22Rv1 (cell line): ENCODE measurements around the gene COL23A1.
"Not testable (repeated sequence)": the region's sequence is repeated elsewhere in the genome, so short reads cannot be mapped to it uniquely, and the experiment has no call there.

ENCODE experiments used
- H3K27ac ChIP-seq: fragments of 450-650 bp; 2 replicates; pipeline ENCODE4 v1.5.1; 2017
- ZFX ChIP-seq: fragments of 450-650 bp; IDR thresholded peaks from 2 replicates; pipeline ENCODE4 v1.6.1; 2017; ENCODE audit warnings: antibody characterized with exemption, borderline replicate concordance
- TF ChIP-seq, protein P1 (sequence below): fragments of 450-650 bp; IDR thresholded peaks from 2 replicates; pipeline ENCODE4 v1.5.1; 2017; ENCODE audit warnings: mild to moderate bottlenecking

Gene COL23A1

DNA sequence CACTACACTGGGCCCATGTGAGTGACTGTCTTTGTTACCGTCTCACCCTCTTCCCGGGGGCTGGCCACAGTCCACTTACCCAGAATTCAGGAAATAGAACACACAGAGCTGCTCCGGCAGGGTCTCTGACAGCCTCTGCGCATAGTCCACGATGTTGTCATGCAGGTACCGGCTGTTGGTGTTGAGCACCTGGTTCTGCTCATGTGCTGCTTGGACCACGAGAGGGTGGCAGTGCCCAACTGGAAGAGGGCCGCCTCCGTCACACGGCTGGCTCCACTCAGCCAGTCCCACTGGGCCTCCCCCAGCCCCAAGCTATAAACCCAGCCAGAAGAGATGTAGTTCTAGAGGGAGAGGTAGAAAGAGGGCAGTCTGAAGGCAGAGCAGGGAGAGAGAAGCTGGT, 360.3 kb downstream of the COL23A1 start:
- H3K27ac ChIP-seq, result no peak overlapping the region
- TF ChIP-seq, protein P1, sequence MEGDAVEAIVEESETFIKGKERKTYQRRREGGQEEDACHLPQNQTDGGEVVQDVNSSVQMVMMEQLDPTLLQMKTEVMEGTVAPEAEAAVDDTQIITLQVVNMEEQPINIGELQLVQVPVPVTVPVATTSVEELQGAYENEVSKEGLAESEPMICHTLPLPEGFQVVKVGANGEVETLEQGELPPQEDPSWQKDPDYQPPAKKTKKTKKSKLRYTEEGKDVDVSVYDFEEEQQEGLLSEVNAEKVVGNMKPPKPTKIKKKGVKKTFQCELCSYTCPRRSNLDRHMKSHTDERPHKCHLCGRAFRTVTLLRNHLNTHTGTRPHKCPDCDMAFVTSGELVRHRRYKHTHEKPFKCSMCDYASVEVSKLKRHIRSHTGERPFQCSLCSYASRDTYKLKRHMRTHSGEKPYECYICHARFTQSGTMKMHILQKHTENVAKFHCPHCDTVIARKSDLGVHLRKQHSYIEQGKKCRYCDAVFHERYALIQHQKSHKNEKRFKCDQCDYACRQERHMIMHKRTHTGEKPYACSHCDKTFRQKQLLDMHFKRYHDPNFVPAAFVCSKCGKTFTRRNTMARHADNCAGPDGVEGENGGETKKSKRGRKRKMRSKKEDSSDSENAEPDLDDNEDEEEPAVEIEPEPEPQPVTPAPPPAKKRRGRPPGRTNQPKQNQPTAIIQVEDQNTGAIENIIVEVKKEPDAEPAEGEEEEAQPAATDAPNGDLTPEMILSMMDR, result no peak
- TF ChIP-seq ZFX, result no peak

DNA sequence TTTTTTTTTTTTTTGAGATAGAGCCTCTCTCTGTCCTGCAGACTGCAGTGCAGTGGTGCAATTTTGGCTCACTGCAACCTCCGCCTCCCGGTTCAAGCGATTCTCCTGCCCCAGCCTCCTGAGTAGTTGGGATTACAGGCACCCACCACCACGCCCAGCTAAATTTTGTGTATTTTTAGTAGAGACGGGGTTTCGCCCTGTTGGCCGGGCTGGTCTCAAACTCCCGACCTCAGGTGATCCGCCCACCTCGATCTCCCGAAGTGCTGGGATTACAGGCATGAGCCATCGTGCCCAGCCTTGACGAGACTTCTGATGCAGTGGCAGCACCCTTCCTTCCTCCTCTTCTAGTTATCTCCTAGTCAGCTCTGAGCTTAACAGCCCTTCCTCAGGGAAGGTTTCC, 361.1 kb downstream of the COL23A1 start:
- not testable (repeated sequence) for H3K27ac ChIP-seq

DNA sequence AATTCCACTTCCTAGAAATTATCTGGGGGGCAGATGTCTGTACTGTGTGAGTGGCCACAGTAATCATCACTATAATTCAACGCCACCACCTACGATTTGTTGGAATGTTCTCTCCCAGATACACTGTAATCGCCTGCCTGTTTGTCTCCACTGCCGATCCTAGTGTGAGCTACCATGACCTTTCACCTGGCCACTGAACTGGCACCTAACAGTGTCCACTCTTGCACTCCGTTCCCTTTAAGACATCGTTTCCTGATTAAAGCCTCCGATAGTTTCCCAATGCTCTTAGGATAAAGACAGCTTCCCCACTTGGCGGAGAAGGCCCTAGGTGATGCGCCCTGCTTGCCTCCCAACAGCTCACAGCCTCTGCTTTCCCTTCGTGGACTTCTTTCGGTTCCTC, 361.6 kb downstream of the COL23A1 start:
- no peak overlapping the region for H3K27ac ChIP-seq
- TF ChIP-seq, protein P1, result no peak

DNA sequence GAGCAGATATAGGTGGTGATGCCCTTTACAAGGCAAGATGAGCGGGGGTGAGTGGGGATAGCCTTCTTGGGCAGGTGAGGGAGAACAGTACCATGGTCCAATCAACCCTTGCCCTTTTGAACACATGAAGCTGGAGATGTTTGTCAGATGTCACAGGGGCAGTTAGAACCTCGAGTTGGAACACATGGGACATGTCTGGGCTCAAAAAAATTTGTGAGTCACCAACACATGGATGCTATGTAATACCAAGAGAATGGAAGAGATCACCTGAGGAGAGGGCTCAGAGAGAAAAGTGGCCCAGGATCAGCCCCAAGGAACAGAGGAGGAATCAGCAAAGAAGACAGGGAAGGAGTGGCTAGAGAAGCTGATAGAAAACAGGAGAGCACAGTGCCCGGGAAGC, 362.3 kb downstream of the COL23A1 start:
- H3K27ac ChIP-seq, result no peak overlapping the region
- TF ChIP-seq, protein P1, result no peak
- no peak for TF ChIP-seq ZFX

DNA sequence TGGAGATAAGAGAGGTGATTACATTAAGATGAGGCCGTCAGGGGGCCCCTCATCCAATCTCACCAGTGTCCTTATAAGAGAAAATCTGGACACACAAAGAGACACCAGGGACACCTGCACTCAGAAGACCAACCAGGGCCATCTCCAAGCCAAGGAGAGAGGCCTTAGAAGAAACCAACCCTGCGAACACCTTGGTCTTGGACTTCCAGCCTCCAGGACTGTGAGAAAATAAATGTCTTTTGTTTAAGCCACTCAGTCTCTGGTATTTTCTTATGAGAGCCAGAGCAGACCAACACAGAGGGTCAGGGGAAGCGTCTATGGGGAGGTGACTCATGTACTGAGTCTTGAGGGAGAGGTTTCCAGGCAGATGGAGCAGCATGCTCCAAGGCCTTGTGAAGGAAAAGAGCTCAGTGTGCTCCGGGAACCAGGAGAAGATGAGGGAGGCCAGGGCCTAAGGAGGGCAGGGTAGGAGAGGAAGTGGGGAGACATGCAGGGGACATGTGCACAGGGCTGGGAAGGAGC, 363.0 kb downstream of the COL23A1 start:
- no peak overlapping the region for H3K27ac ChIP-seq
- no peak for TF ChIP-seq ZFX
- TF ChIP-seq, protein P1, result no peak

DNA sequence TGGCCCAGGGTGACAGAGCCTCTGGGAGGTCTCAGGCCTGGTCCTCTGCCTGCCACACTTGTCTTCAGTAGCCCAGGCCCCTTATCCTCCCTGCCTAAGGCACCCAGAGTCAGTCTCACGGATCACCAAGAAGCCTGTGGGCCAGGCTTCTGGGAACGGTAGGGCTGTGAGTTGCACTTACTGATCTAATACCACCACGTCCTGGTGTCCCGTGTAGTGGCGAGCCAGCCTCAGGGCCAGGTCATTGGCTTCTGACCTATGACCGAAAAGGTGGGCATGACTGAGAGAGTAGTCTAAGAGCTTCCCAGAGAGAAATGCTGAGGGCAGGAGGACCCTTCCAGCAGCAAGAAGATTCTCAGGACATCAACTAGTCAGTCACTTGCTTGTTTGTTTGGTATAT, 365.0 kb downstream of the COL23A1 start:
- TF ChIP-seq ZFX, result no peak
- TF ChIP-seq, protein P1, result no peak
- H3K27ac ChIP-seq, result no peak overlapping the region

DNA sequence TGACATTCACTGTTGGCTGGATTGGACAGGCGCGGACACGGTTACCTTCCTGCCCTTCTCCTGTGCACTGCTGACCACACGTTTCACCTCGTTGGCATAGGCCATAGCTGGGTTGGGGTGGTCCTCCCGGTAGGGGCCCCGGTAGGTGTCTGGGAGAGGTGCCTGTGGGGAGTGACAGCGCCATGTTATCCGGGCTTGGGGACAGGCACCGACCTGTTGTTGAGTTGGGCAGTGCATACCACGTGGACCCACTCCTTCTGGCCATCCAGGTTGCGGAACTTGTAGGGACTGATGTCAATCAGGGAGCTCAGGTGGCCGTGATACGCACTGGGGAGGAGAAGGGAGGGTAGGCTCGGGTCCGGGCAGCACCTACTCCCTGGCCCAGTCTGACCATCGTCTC, 365.8 kb downstream of the COL23A1 start:
- TF ChIP-seq ZFX, result no peak
- TF ChIP-seq, protein P1, result no peak

DNA sequence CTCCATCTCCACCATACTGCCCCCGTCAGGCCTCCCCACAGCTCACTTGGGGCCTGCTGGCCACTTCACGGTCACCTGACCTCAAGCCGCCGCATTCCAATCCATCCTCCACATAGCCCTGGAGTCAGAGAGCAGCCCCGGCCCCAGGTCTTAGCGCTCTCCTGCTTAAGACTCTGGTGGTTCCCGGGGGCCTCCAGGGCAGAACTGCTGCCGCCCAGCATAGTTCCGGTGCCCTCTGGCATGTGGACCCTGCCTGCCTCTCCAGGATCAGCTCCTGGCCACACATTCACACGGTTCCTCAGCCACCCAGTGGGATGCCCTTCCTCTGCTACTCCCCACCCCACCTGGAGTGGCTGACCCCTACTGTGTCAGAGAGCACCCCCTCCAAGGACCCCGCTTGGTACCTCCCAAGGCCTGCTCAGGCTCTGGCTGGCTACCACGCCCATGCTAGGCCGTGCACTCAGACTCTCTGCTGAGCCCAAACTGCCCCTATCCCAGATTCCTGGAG, 366.3 kb downstream of the COL23A1 start:
- H3K27ac ChIP-seq, result no peak overlapping the region

More for the DNA sequence above, 365.8 kb downstream of the COL23A1 start:
- H3K27ac ChIP-seq, result no peak overlapping the region

More for the DNA sequence above, 366.3 kb downstream of the COL23A1 start:
- TF ChIP-seq ZFX, result no peak
- TF ChIP-seq, protein P1, result no peak
